ENCODE results near the gene TMEM183A.
"Not testable (repeated sequence)": the region's sequence is repeated elsewhere in the genome, so short reads cannot be mapped to it uniquely, and the experiment has no call there.

TMEM183A gene

GRCh38 chr1:202987922-202988583 is 19.1 kb upstream of the TMEM183A start:
- DNase-seq (ENCODE audit: low read depth) = no peak

DNA sequence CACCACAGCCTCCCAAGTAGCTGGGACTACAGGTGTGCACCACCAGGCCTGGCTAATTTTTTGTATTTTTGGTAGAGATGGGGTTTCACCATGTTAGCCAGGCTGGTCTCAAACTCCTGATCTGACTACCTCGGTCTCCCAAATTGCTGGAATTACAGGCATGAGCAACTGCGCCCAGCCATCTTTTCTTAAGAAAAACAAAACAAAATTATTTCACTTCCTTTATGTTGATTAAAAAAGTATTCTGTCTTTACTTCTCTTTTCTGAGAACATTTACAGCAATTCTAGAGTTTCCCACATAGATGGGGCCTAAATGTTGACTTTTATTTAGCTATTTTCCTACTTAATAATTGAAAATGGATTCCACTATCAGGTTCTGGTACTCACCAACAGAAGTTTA is 17.3 kb upstream of the TMEM183A start:
- no peak for DNase-seq (ENCODE audit: low read depth)

GRCh38 chr1:202991112-202991511 is 16.1 kb upstream of the TMEM183A start:
- DNase-seq (ENCODE audit: low read depth) = no peak

DNA sequence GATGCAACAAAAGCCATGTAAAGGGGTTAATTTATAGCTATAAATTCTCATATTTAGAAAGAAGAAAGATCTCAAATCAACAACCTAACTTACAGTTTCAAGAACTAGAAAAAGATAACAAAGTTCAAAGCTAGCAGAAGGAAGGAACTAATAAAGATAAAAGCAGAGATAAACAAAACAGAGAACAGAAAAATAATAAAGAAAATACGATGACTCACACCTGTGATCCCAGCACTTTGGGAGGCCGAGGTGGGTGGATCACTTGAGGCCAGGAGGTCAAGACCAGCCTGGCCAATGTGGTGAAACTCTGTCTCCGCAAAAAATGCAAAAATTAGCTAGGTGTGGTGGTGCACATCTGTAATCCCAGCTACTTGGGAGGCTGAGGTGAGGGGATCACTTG is 12.4 kb upstream of the TMEM183A start:
- DNase-seq (ENCODE audit: low read depth) = no peak

DNA sequence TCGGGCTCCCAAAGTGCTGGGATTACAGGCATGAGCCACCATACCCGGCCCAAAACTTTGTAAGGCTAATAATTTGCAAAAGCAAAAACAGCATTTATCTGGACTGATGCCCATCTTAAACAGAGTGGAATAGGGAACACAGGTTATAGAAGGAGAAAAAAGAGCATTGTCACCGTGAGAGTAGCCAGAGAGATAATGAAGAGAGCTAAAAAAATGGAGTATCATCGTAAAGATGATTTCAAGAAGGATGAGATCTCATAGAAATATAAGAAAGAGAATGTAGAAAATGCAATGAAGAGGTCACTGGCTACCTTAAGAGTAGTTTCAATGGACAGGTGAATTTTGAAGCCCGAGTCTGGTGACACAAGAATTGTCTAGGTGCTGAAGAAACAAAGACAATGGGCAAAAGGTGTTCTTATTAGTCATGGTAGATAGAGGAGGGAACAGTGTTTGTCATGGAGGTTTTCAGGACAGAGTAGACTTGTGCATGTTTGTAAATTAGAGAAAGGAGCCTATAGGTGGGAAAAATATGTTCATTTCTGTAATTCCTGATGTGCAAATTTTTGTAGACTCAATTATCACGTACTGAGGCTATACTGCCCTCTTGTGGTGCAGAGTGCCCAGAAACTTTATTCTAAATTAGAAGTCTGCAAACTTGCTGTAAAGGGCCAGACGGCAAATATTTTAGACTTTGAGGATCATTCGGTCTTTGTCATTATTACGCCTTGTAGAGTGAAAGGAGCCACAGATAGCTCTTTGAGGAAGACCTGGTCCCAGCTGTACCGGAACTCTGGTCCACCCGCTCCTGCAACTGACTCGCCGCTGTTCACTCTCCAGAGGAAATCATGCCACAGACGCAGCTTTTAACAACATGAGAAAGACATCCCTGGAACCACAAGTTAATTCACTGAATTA is 8.1 kb upstream of the TMEM183A start:
- no peak for DNase-seq (ENCODE audit: low read depth)

DNA sequence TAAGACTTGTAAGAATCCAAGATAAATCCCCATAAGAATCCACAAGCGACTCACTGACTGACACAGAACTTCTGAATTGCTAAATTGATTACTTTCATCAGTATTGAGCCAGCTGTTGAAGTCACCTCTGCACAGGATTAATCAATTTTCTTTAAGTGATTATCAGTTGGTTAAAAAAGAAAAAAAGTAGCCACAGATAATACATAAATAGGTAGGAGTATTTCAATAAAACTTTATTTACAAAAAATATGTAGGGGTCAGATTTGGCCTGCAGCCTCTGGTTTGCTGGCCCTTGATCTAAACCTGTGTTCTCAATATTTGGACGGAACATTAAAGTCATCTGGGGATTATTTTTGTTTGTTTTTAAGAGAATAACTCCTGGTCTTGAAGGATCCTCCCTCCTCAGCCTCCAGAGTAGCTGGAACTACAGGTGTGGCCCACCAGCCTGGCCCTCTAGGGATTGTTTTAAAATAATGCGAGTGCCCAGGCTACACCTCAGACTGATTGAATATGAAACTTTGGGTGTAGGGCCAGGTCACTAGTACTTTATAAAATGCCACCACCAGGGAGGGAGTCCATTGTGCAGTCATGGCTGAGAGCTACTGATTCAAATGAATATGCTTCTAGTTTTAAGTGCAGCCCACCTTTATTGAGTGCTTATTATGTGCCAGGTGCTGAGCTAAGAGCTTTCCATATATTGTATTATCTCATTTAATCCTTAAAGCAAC is 6.8 kb upstream of the TMEM183A start:
- no peak for DNase-seq (ENCODE audit: low read depth)

DNA sequence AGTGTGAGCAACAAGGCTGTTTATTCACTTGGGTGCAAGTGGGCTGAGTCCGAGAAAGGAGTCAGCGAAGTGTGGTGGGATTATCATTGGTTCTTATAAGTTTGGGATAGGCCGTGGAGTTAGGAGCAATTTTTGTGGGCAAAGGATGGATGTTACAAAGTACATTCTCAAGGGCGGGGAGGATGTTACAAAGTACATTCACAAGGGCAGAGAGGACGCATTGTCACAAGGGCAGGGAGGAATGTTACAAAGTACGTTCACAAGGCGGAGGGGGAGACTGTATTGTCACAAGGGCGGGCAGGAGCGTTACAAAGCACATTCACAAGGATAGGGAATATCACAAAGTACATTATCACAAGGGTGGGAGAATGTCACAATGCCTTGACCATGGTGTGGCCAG is 5.2 kb upstream of the TMEM183A start:
- no peak for DNase-seq (ENCODE audit: low read depth)

DNA sequence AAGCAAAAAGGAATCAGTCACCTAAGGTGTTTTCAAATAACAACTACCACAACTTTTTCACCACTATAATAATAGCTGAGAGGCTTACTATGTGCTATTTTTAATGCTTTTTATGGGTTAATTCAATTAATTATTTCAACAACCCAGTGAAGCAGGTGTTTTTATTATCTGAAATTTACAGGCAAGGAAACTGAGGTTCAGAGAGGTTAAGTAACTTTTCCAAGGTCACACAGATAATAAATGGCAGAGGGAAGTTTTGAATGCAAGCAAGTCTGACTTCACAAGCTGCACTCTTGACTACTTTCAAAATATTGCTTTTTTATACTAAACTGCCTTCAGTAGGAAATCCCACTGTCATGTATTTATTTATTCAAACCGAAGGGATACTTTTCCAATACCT is 4.2 kb upstream of the TMEM183A start:
- DNase-seq (ENCODE audit: low read depth) = no peak

DNA sequence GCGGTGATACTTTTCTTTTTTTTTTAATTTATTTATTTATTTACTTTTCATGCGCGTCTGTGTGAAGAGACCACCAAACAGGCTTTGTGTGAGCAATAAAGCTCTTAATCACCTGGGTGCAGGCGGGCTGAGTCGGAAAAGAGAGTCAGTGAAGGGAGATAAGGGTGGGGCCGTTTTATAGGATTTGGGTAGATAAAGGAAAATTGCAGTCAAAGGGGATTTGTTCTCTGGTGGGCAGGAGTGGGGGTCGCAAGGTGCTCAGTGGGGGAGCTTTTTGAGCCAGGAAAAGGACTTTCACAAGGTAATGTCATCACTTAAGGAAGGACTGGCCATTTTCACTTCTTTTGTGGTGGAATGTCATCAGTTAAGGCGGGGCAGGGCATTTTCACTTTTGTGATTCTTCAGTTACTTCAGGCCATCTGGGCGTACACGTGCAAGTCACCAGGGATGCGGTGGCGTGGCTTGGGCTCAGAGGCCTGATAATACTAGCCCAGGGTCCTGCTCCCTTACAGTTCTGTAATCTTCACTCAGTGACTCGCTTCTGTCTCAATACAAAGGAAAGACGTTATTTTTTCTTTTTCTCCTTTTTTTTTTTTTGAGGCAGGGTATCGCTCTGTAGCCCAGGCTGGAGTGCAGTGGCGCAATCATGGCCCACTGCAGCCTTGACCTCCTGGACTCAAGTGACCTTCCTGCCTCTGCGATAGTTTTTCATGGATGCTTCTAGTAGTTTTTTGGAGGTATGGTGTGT is 1.6 kb upstream of the TMEM183A start:
- DNase-seq (ENCODE audit: low read depth) = not testable (repeated sequence)

GRCh38 chr1:203009185-203009584 is 2.0 kb downstream of the TMEM183A start:
- no peak for DNase-seq (ENCODE audit: low read depth)

GRCh38 chr1:203011582-203011981 is 4.4 kb downstream of the TMEM183A start:
- DNase-seq (ENCODE audit: low read depth) = no peak

DNA sequence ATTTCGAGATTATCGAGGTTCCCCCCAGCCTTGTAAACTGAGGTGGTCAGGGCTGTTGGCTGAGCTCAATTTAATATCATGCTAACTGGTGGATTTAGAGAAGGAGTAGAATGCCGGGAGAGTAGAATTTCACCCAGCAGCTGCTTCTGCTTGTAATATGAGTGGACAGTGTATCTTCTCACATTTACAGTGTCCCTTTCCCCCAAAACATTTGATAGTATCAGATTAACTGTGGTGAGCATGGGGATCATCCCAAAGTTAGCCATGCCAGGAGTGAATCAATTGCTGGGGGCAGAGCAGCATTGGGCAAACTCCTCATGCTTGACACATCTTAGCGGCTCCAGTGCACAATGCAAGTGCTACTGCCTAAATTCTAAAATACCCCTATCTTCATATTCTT is 9.9 kb downstream of the TMEM183A start:
- no peak for DNase-seq (ENCODE audit: low read depth)

GRCh38 chr1:203017692-203018091 is 10.5 kb downstream of the TMEM183A start:
- DNase-seq (ENCODE audit: low read depth) = no peak

GRCh38 chr1:203022855-203023254 is 15.7 kb downstream of the TMEM183A start:
- DNase-seq (ENCODE audit: low read depth) = not testable (repeated sequence)

DNA sequence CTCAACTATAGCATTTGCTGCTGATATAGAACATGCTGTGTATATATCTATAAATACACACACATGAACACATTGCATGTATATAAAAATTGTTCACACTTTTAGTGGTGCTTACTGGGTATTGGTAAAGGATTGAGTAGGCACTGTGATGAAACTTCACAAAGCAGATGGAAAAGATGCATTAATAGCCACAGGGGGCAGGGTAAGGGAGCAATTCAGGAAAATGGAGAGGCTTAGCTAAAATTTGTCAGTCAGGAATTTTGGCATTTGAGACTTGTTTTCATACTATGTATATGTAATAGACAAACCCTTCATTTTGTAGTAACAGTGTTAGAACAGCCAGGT is 18.5 kb downstream of the TMEM183A start:
- DNase-seq (ENCODE audit: low read depth) = no peak

DNA sequence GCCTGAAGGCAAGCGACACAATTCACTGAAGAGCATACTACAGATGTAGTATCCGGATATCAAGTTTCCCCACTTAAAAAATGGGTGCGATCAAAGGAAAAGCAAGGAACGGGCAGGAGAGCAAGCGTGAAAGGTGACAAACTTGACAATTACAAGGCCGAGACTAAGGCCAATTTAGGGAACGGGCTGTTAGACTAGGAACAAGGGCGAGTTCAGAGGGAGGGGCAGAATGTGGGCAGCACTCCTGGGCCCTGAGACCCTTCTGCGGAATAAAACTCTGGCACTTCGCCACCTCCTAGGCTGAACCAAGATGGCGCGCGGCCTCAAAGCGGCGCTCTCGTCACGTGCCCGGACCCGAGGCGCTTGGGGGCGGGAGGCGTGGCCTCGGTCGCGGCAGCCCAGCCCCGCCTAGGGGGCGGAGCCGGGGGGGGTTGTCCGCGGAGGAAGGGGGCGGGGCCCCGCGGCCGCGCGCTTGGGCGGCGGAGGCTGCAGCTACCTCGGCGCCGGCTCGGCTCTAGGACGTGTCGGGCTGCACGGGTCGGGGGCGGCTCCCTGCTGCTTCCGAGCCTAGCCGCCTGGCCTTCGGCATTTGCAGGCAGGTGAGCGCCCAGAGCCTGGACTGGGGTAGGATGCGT is 19.0 kb downstream of the TMEM183A start, which contains the start of gene PPFIA4:
Gene PPFIA4, plus strand, starts transcription at position 461 of the 635 bp plus-strand sequence. CDS start 12,518 bp downstream, outside the sequence.
- peak; percentile 79 for DNase-seq (ENCODE audit: low read depth)

GRCh38 chr1:203026666-203027663 is 19.8 kb downstream of the TMEM183A start:
- DNase-seq (ENCODE audit: low read depth) = no peak

DNA sequence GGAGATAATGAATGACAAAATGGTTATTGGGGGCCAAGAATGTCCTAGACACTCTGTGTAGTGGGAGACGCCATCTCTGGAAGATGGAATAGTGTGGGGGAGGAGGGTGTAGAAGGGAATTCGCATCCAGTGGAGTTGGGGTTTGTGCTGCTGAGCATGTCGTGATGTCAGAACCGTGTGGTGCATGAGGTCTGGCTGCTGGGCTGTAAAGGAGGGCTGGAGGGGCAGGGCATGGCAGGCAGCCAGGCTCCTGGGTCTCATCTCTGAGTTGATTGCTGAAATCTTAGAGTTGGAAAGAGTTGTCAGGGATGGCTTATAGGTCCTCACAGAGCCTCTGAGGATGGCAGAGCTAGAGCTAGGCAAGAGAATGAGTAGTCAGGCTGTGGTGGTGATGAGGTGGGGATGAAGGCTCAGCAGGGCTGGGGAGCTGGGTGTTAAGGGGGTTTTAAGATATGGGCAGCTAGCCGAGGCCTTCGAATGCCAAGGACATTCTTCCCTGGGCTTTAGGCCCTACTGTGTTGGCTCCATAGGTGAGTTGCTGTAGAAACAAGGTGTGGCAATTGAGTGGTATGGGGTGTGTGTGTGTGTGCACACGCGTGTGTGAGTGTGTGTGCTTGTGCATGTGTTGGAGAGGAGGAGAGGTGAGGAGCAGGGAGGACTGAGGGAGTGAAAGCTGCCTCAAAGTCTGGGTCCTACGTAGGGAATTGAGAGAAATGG is 21.1 kb downstream of the TMEM183A start:
- no peak for DNase-seq (ENCODE audit: low read depth)

DNA sequence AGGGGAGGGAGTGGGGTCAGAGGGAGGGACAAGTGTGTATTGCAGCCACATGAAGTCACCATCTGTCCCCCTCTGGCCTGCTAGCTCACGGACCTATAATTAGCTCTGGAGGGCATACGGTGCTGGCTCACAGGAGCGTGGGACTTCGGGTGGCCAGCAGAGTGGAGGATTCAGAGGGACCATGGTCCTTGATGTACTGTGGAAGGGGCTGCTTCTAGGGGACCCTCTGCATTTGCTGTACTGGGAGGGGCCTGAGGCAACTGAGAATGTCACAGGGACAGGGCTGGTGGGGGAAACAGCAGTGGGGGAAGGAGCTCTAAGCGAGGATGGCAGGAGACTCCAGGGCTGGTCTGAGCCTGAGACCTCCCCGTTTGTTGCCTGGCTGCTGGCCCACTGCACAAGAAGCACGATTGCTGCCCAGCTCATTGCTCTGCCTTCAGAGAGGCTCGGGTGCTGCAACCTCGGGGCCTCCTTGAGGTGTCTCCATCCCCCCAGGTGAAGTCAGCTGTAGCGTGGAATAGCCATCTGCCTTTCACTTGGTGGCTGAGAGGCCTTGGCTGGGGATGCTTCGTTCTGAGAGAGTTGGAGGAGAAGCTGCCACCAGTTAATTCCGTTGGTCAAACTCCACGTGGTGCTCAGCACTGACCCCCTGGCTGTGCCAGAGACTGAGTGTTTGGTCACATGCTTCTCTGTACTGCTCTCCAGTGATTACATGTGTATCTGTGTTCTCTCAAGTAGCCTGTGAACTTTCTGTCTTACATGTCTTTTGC is 21.8 kb downstream of the TMEM183A start:
- no peak for DNase-seq (ENCODE audit: low read depth)
